GM18505 (cell line): ENCODE measurements around the gene R3HDM1.
"Not testable (repeated sequence)": the region's sequence is repeated elsewhere in the genome, so short reads cannot be mapped to it uniquely, and the experiment has no call there.

Experiments used
- ATAC-seq: cut with Tn5 transposase; IDR thresholded peaks from one replicate; pipeline ENCODE4 v1.9.1; 2021; ENCODE audit not compliant: unreplicated experiment
- POLR2A ChIP-seq: IDR thresholded peaks from 4 replicates; pipeline ENCODE4 v1.6.1; 2011; ENCODE audit warnings: borderline replicate concordance; ENCODE audit not compliant: insufficient read depth, insufficient read length; ENCODE audit errors: extremely low read depth

R3HDM1 gene

GRCh38 chr2:135531231-135532197 lies at the start of gene R3HDM1:
R3HDM1 (plus strand) TSS chr2:135531484; CDS start chr2:135604846, 73,362 bp downstream.
- ATAC-seq, result peak; percentile 75
- TF ChIP-seq POLR2A, result peak; percentile 61

GRCh38 chr2:135485441-135485840 lies 45.8 kb upstream of the R3HDM1 start:
- ATAC-seq, result no peak
- TF ChIP-seq POLR2A, result no peak

DNA sequence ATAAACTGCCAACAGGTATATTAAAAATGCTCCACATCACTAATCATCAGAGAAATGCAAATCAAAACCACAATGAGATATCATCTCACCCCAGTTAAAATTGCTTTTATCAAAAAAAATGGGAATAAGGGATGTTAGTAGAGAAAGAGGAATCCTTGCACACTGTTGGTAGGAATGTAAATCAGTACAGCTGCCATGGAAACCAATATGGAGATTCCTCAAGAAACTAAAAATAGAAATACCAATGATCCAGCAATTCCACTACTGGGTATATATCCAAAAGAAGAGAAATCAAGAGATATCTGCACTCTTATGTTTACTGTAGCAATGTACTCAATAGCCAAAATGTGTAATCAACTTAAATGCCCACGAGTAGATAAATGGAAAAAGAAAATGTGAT lies 40.9 kb upstream of the R3HDM1 start:
- ATAC-seq, result no peak
- TF ChIP-seq POLR2A, result no peak

DNA sequence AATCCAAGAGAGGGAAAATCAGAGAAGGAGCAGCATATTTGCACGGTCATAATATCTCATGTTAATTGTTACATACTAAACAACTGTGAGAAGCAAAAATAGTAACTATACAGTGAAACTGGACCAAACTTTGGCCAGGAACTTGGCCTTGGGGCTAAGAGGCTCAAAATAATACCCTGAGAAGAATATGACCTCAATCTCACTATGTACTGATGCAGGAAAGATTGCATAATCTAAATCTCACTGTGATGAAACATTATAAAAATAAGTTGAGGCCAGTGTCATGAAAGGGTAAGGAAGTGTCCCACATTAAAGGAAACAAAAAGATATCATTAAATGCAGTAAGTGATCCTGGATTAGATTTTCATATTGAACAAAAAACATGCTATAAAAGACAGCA lies 36.8 kb upstream of the R3HDM1 start:
- no peak for ATAC-seq
- no peak for TF ChIP-seq POLR2A

DNA sequence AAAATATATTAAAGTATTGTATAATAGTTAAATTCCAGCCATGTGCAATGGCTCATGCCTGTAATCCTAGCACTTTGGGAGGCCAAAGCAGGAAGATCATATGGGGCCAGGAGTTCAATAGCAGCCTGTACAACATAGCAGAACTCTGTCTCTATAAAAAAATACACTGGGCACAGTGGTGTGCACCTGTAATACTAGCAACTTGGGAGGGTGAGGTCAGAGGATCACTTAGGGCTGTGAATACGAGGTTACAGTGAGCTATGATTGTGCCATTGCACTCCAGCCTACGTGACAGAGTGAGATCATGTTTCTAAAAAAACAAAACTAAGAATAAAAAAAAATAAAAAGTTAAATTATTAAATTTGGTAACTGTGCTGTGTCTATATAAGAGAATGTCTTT lies 36.4 kb upstream of the R3HDM1 start:
- no peak for ATAC-seq
- no peak for TF ChIP-seq POLR2A

- not testable (repeated sequence) for ATAC-seq
Measured at GRCh38 chr2:135498588-135498987, 32.7 kb upstream of the R3HDM1 start.

GRCh38 chr2:135504811-135505210 lies 26.5 kb upstream of the R3HDM1 start:
- ATAC-seq, result no peak
- no peak for TF ChIP-seq POLR2A

GRCh38 chr2:135510577-135510976 lies 20.7 kb upstream of the R3HDM1 start:
- ATAC-seq, result no peak

DNA sequence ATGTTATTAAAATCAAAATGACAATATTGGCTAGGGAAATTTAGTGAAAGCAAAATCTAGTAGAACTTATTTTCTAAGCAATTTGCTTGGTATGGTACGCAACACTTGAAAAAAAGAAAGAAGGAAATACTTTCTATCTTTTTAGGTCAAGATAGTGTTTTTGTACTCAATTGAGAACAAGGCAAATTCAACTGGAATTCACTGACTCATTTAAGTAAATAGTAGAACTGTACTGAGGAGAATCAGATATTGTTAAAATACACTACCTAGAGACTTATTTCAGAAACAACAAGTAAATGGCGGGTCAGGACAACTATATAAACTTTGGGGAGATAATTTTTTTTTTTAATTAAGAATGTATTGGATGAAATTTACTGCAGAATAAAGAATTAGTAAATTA lies 19.2 kb upstream of the R3HDM1 start:
- ATAC-seq, result no peak
- no peak for TF ChIP-seq POLR2A

More at GRCh38 chr2:135510577-135510976, 20.7 kb upstream of the R3HDM1 start:
- no peak for TF ChIP-seq POLR2A

- TF ChIP-seq POLR2A, result no peak
- no peak for ATAC-seq
Measured at GRCh38 chr2:135525786-135526185, 5.5 kb upstream of the R3HDM1 start.

DNA sequence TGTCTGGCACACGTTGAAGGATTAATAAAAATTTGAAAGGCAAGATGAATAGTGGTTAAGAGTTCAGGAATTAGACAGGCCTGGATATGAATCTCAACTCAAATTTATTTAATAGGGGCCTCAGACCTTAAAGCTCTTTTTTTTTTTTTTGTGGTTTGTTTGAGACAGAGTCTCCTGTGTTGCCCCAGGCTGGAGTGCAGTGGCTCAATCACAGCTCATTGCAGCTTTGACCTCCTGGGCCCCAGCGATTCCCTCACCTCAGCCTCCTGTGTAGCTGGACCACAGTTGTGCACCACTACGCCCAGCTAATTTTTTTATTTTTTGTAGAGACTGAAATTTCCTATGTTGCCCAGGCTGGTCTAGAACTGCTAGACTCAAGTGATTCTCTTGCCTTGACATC lies 3.3 kb upstream of the R3HDM1 start:
- TF ChIP-seq POLR2A, result no peak
- ATAC-seq, result no peak

GRCh38 chr2:135530313-135531230 lies 712 bp upstream of the R3HDM1 start, which contains the start of gene ZRANB3:
ZRANB3 (minus strand) TSS chr2:135531218.
- ATAC-seq, result peak; percentile 62
- TF ChIP-seq POLR2A, result peak; percentile 46

- no peak for ATAC-seq
Measured at GRCh38 chr2:135532581-135532980, 1.3 kb downstream of the R3HDM1 start.

DNA sequence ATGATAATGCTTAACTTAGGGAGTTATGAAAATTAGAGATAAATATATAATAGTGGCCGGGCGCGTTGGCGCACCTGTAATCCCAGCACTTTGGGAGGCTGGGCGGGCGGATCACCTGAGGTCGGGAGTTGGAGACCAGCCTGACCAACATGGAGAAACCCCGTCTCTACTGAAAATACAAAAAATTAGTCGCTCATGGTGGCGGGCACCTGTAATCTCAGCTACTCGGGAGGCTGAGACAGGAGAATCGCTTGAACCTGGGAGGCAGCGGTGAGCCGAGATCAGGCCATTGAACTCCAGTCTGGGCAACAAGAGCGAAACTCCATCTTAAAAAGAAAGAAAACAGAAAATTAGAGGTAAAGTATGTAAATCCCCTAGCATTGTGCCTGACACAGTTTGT lies 2.3 kb downstream of the R3HDM1 start:
- ATAC-seq, result not testable (repeated sequence)

More at GRCh38 chr2:135532581-135532980, 1.3 kb downstream of the R3HDM1 start:
- TF ChIP-seq POLR2A, result no peak
